Kidney (tissue), 14 donors: ENCODE measurements around the gene TNIP2. TPM values are rescaled to one million over a fixed set of nuclear protein-coding genes. Genes with fewer than 3 reads are reported as not detected.

Experiments
- DNase-seq, 5 donors: peaks; one replicate each; pipeline ENCODE4 v3.0.0-alpha.2; 2013 to 2020
- FAIRE-seq: peaks from 2 replicates; lab custom pipeline; 2012; peaks lifted over from hg19 to GRCh38; lab: Jason Lieb, UNC
- H3K27ac ChIP-seq, 2 donors: one replicate each; pipeline ENCODE4 v1.7.0; 2013; ENCODE audit warnings: low read depth in 2 of 2, low read length in 2 of 2, inconsistent platforms in 1 of 2
- H3K27me3 ChIP-seq: one replicate; pipeline ENCODE4 v1.7.1; 2013; ENCODE audit warnings: low read length, inconsistent platforms; ENCODE audit not compliant: control insufficient read depth, insufficient read depth
- H3K36me3 ChIP-seq, 3 donors: one replicate each; pipeline versions ENCODE4 v1.7.0 to v1.7.1; 2013; ENCODE audit warnings: low read length in 3 of 3, control low read depth in 1 of 3, inconsistent platforms in 1 of 3; ENCODE audit not compliant: insufficient read depth in 3 of 3, control insufficient read depth in 2 of 3
- H3K4me1 ChIP-seq, 3 donors: one replicate each; pipeline versions ENCODE4 v1.7.0 to v1.7.1; 2013; ENCODE audit warnings: low read length in 3 of 3, inconsistent platforms in 1 of 3, low read depth in 1 of 3; ENCODE audit not compliant: control insufficient read depth in 2 of 3, insufficient read depth in 2 of 3
- H3K4me3 ChIP-seq, 3 donors: one replicate each; pipeline versions ENCODE4 v1.7.0 to v1.8.1; 2013; ENCODE audit warnings: low read length in 3 of 3, control low read depth in 1 of 3, inconsistent platforms in 1 of 3
- H3K9ac ChIP-seq, 3 donors: one replicate each; pipeline versions ENCODE4 v1.7.0 to v1.7.1; 2013; ENCODE audit warnings: low read length in 3 of 3, control low read depth in 1 of 3, inconsistent platforms in 1 of 3
- H3K9me3 ChIP-seq, 3 donors: one replicate each; pipeline versions ENCODE4 v1.7.0 to v1.7.1; 2013; ENCODE audit warnings: low read length in 3 of 3, control low read depth in 1 of 3, inconsistent platforms in 1 of 3; ENCODE audit not compliant: control insufficient read depth in 2 of 3, insufficient read depth in 1 of 3
- intact Hi-C: fragments of 100-400 bp; cut with DNase I; formaldehyde crosslinking; loops from one replicate; pipeline ENCODE4 v1.11.1; 2022
- polyA plus RNA-seq: library from polyadenylated mRNA; stranded (reverse); fragments of 350-450 nt; fragmentation: Illumina TruSeq; extraction: RNeasy Lipid Tissue Mini Kit (QIAGEN cat#74804); gene quantifications from one replicate; pipeline ENCODE4 v1.2.3, GENCODE V29; 2014; ENCODE audit warnings: low read depth, low replicate concordance; ENCODE audit not compliant: insufficient read depth
- total RNA-seq: library from RNA; stranded (reverse); fragmentation: NEBNext Ultra II Directional; extraction: Animal tissue kit (Norgen Biotek cat#: 25700); gene quantifications from one replicate; pipeline ENCODE4 v1.2.1, GENCODE V29; 2021
- TF ChIP-seq, protein P1 (sequence below): IDR thresholded peaks from 3 replicates; pipeline ENCODE4 v1.5.1; 2012; ENCODE audit warnings: mild to moderate bottlenecking, moderate library complexity, borderline replicate concordance; ENCODE audit not compliant: insufficient read depth; ENCODE audit errors: extremely low read depth
- donor health status: control.
- donor health status: control.
- donor health status: control.
- donor health status: control.
- donor health status: control.
- donor health status: DM: yes; HTN: yes; CAD: no.
- donor health status: Normal renal cell carcinoma (clear cell type).

The TNIP2 gene
- total and polyA plus RNA-seq, 2 donors from 2014 or later: 43.1 to 44.4 TPM

DNA sequence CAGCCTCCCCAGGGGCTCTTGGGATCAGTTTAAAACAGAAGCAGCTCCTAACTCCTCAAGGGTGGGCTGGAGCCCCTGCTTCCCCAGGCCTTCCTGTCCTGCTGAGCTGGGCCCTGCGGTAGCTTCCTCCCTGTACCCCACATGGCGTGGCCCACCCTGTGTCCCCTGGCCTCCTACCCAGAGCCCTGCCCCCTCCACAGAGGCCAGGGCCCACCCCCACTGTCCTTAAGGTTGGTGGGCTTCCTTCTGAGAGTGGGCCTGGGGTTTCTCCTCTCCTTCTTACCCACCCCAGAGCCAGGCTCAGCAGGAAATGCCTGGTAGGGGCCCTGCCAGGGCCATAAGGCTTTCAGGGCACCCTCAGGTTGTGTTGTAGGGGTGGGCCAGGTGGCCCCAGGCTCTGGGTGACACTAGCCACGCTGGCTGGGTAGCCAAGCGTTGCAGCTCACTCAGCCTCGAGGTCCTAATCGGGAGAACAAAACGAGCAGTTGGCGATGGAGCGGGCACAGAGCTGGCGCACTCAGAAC is 48.4 kb upstream of the TNIP2 start:
- no peak overlapping the region for H3K27ac ChIP-seq
- no peaks in the 10 kb centered on the region for H3K9me3 ChIP-seq
- TF ChIP-seq, protein P1, sequence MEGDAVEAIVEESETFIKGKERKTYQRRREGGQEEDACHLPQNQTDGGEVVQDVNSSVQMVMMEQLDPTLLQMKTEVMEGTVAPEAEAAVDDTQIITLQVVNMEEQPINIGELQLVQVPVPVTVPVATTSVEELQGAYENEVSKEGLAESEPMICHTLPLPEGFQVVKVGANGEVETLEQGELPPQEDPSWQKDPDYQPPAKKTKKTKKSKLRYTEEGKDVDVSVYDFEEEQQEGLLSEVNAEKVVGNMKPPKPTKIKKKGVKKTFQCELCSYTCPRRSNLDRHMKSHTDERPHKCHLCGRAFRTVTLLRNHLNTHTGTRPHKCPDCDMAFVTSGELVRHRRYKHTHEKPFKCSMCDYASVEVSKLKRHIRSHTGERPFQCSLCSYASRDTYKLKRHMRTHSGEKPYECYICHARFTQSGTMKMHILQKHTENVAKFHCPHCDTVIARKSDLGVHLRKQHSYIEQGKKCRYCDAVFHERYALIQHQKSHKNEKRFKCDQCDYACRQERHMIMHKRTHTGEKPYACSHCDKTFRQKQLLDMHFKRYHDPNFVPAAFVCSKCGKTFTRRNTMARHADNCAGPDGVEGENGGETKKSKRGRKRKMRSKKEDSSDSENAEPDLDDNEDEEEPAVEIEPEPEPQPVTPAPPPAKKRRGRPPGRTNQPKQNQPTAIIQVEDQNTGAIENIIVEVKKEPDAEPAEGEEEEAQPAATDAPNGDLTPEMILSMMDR: no peak
- peaks cover 0 to 2% (median 0%) of the 10 kb centered on the region in 3 donors for H3K36me3 ChIP-seq
- no peak overlapping the region for H3K4me3 ChIP-seq
- FAIRE-seq (no peak), DNase-seq (peak in 2 of 5 donors; percentile 48 to 68)
- H3K27me3 ChIP-seq: no peaks in the 10 kb centered on the region
- H3K9ac ChIP-seq: no peak overlapping the region
- intact Hi-C loops: no loop called here
- H3K4me1 ChIP-seq: peaks cover 0 to 60% (median 35%) of the 10 kb centered on the region in 3 donors

DNA sequence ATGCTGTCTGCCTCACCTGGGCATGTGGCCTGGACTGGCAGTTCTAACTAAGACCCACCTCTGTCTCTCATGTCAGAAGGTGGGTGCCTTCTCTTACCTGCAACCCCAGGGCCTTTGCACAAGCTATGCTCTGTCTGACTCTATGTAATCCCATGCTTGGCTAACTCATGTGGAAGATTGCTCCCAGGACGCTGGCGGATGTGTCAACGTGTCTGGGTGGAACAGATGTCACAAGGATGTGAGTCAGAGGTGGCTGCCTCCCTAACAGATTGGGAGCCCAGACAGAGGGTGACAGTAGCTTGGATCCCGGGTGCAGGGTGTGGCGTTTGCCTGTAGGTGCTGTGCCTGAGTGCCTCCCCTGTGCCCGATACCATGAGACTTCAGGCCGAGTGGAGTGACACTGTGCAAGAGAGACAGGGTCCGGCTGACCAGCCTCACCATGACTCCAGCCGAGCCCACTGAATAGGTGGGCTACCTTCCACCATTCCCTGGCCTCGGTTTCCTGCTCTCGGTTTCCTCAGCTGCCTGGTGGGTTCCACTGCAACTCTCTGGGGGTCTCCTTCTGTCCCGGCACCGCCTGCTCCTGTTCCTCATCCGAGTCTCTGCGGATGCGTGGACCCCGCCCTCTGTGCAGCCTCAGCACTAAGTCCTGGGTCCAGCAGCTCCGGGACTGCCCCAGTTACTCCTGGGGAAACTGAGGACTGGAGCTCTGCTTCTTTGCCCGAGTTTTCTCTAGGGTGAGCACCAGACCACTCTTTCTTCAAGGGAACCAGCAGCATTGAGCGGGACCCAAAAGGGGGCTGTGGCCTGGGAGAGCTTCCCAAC is 47.7 kb upstream of the TNIP2 start:
- Histone ChIP-seq H3K36me3 (peaks cover 0 to 2% (median 0%) of the 10 kb centered on the region in 3 donors), H3K27ac (no peak overlapping the region), H3K9ac (no peak overlapping the region), H3K4me3 (no peak overlapping the region), H3K4me1 (peaks cover 0 to 63% (median 38%) of the 10 kb centered on the region in 3 donors), H3K27me3 (no peaks in the 10 kb centered on the region), H3K9me3 (no peaks in the 10 kb centered on the region)
- FAIRE-seq: no peak
- TF ChIP-seq, protein P1: no peak
- DNase-seq: peak in 2 of 5 donors; percentile 34 to 73
- intact Hi-C loops: no loop called here

DNA sequence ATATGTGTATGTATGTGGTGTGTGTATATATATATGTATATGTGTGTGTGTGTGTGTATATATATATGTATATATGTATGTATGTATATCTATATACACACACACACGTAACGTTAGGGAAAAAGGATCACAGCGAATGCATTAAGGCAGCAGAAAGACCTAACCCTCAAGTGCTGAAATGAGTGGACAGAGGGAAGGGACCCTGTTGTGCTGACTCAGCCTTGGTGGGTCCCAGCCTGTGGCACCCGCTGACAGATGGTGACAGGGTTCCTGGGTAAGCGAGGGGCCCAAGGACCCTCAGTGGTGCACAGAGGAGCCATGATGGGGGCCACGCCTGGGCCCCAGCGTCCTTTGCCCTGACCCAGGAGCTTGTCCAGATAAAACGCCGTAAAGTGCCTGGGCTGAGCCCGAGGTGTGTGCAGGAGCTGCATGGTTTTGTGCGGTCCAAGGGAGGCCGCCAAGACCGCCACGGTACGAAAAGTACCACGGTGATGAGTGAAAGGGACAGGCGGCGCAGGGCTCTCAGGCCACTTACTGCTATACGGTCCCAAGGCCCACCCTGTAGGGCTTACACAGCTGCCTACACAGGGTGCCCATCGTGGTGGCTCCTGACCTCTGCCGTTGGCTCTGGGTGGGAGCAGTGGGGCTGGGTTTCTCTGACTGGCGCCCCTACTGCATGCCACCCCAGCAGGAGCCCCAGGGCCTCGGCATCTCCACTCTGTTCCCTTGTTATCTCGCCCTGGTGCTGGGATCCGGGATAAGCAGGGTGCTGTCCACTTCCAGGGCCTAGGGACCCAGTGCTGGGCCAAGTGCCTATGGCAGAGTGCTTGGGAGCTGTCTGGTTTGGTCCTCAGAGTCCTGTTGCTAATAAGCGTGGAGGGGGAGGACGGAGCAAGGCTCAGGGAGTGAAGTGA is 46.7 kb upstream of the TNIP2 start:
- peaks cover 0 to 2% (median 0%) of the 10 kb centered on the region in 3 donors for H3K36me3 ChIP-seq
- no peak overlapping the region for H3K9ac ChIP-seq
- no peaks in the 10 kb centered on the region for H3K27me3 ChIP-seq
- H3K9me3 ChIP-seq: no peaks in the 10 kb centered on the region
- H3K4me3 ChIP-seq: no peak overlapping the region
- TF ChIP-seq, protein P1: no peak
- FAIRE-seq (no peak), DNase-seq (peak in 1 of 5 donors; percentile 69)
- H3K4me1 ChIP-seq: peaks cover 0 to 73% (median 46%) of the 10 kb centered on the region in 3 donors
- H3K27ac ChIP-seq: no peak overlapping the region
- intact Hi-C loops: no loop called here
